Activated CD4-positive, alpha-beta T cell treated with anti-CD3 and anti-CD28 coated beads for 24 hours (primary cell): ENCODE results near the gene MLC1.

ENCODE experiments used
- DNase-seq, 2 donors: peaks; one replicate each; pipeline ENCODE4 v3.0.0-alpha.2; 2020; ENCODE audit warnings: low read depth in 2 of 2

MLC1 gene

GRCh38 chr22:50035976-50036724 lies 49.1 kb downstream of the MLC1 start:
- DNase-seq: no peak

- no peak for DNase-seq
Observed at GRCh38 chr22:50035131-50035881, 49.9 kb downstream of the MLC1 start.

GRCh38 chr22:50034126-50035081 lies 50.8 kb downstream of the MLC1 start:
- no peak for DNase-seq

GRCh38 chr22:50032941-50033601 lies 52.2 kb downstream of the MLC1 start:
- DNase-seq: no peak

GRCh38 chr22:50032109-50032871 lies 52.9 kb downstream of the MLC1 start:
- no peak for DNase-seq

- DNase-seq: no peak
Observed at GRCh38 chr22:50031189-50032091, 53.8 kb downstream of the MLC1 start.

GRCh38 chr22:50030297-50031188 lies 54.7 kb downstream of the MLC1 start:
- peak; percentile 77 to 81 for DNase-seq

GRCh38 chr22:50027639-50028537 lies 57.3 kb downstream of the MLC1 start:
- peak in 1 of 2 donors; percentile 47 for DNase-seq

GRCh38 chr22:50025993-50026392 lies 59.2 kb downstream of the MLC1 start:
- no peak for DNase-seq

GRCh38 chr22:50022171-50022819 lies 62.9 kb downstream of the MLC1 start:
- DNase-seq: no peak

GRCh38 chr22:50020606-50021005 lies 64.6 kb downstream of the MLC1 start:
- DNase-seq: no peak

GRCh38 chr22:50019316-50019715 lies 65.9 kb downstream of the MLC1 start:
- no peak for DNase-seq

GRCh38 chr22:50018608-50019285 lies 66.5 kb downstream of the MLC1 start:
- DNase-seq: no peak

- no peak for DNase-seq
Observed at GRCh38 chr22:50017701-50018224, 67.5 kb downstream of the MLC1 start.

GRCh38 chr22:50016988-50017700 lies 68.1 kb downstream of the MLC1 start:
- DNase-seq: peak; percentile 69 to 80
